Tibial nerve (tissue), 4 donors: ENCODE measurements around the gene PPAT.

Experiments used
- CTCF ChIP-seq, 5 experiments: fragments of 200-600 bp in 3 of 5; fragments of 450-650 bp in 2 of 5; sonication (generic) in 3 of 5; IDR thresholded peaks; one replicate each; pipeline ENCODE4 v1.5.1; 2016 to 2019; ENCODE audit warnings: antibody characterized with exemption in 5 of 5, mild to moderate bottlenecking in 3 of 5, moderate library complexity in 2 of 5
- EP300 ChIP-seq, 2 donors: sonication (generic); formaldehyde crosslinking; IDR thresholded peaks; one replicate each; pipeline ENCODE4 v1.6.1; 2017; ENCODE audit warnings: antibody characterized with exemption in 2 of 2, mild to moderate bottlenecking in 1 of 2
- POLR2A ChIP-seq, 2 donors: fragments of 450-650 bp; IDR thresholded peaks; one replicate each; pipeline ENCODE4 v1.6.1; 2017; ENCODE audit warnings: antibody characterized with exemption in 2 of 2, mild to moderate bottlenecking in 2 of 2, moderate library complexity in 2 of 2

- TF ChIP-seq CTCF (IDR thresholded peaks at IDR 0.05): no peak
- TF ChIP-seq POLR2A (IDR thresholded peaks at IDR 0.05): no peak
- TF ChIP-seq EP300 (IDR thresholded peaks at IDR 0.05): no peak
These were observed 78.8 kb downstream of the PPAT start for GRCh38 chr4:56356650-56357049.
